Tibial artery (tissue), 4 donors: Measurements from ENCODE around the gene PCK1.
A peak's percentile ranks its signal among the peaks of the same experiment; 100 is the strongest.

Experiments used
- DNase-seq, 2 donors: peaks; one replicate each; pipeline ENCODE4 v3.0.0-alpha.2; 2019
- H3K27ac ChIP-seq, 2 donors: fragments of 200-600 bp; sonication (generic) in 1 of 2; 1 replicate in 1 of 2; 2 replicates in 1 of 2; pipeline ENCODE4 v1.5.1; 2018 to 2019; ENCODE audit warnings: mild to moderate bottlenecking in 1 of 2
- H3K27me3 ChIP-seq, 2 donors: fragments of 200-600 bp; sonication (generic) in 1 of 2; one replicate each; pipeline versions ENCODE4 v1.5.1 to v1.6.0; 2016 to 2019
- H3K36me3 ChIP-seq, 3 donors: fragments of 200-600 bp; sonication (generic) in 2 of 3; one replicate each; pipeline ENCODE4 v1.5.1; 2016 to 2019; ENCODE audit warnings: mild to moderate bottlenecking in 2 of 3
- H3K4me1 ChIP-seq, 4 donors: fragments of 200-600 bp; sonication (generic) in 2 of 4; 1 replicate in 3 of 4; 2 replicates in 1 of 4; pipeline ENCODE4 v1.5.1; 2016 to 2019
- H3K4me3 ChIP-seq, 2 donors: fragments of 200-600 bp; sonication (generic) in 1 of 2; 1 replicate in 1 of 2; 2 replicates in 1 of 2; pipeline ENCODE4 v1.5.1; 2018 to 2019; ENCODE audit warnings: mild to moderate bottlenecking in 2 of 2
- H3K9me3 ChIP-seq, 3 donors: fragments of 200-600 bp; sonication (generic) in 1 of 3; one replicate each; pipeline ENCODE4 v1.5.1; 2016 to 2019
- intact Hi-C: fragments of 100-400 bp; cut with DNase I; formaldehyde crosslinking; loops from one replicate; pipeline ENCODE4 v1.15.0; 2023; ENCODE audit warnings: low total_unique reads
- TF ChIP-seq, protein P1 (sequence below), 2 experiments: fragments of 200-600 bp in 1 of 2; fragments of 450-650 bp in 1 of 2; IDR thresholded peaks; one replicate each; pipeline ENCODE4 v1.5.1; 2017 to 2019; ENCODE audit warnings: antibody characterized with exemption in 2 of 2, mild to moderate bottlenecking in 1 of 2, moderate library complexity in 1 of 2

Gene PCK1

DNA sequence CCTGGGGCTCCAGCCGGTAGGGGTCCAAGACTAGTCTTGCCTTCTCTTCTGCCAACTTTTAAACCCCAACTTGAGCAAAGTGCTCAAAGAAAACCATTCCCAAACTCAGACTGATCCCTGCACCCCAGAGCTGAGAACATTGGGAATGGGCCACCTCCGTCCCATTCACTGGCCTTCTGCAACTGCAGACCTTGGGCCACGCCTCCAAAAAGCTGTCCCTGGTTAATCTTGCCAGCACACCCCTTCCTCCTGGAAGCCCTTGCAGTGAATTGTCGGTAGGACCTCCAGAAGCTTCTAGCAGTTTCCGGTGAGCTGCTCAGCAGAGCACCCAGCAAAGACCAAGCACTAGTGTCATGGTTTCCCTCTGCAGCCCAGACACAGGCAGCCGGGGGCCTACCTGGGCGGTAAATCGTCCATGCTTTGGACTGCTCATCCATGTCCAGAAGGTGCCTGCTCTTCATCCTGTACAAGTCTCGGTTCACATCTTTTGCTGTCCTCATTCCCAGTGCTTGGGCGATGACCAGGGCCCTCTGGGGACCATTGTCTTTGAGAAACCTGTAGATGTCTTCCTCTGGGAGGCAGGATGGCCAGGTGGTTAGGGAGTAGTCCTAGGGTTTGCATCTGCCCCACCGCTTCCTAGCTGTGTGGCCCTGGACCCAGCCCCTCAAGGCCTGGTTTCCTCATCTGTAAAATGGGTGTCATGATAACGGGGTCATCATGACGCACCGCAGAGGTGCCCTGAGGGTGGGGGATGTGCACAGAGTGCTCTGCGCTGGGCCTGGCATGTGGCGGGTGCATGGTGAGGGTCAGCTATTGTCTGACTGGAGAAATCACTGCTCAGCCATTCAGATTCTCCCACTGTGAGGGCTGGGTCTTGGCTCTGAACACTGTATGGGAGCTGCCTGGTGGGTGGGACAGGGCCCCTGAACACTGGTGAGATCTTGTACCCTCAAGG lies 53.9 kb downstream of the PCK1 start:
- DNase-seq = peak in 1 of 2 donors; percentile 38
- intact Hi-C loops = no loop called here
- Histone ChIP-seq H3K27me3 (peaks cover 0 to 31% of the 10 kb centered on the region in 2 donors), H3K36me3 (no peaks in the 10 kb centered on the region), H3K4me1 (no peaks in the 10 kb centered on the region), H3K27ac (no peak overlapping the region), H3K4me3 (no peak overlapping the region), H3K9me3 (no peaks in the 10 kb centered on the region)
- TF ChIP-seq, protein P1, sequence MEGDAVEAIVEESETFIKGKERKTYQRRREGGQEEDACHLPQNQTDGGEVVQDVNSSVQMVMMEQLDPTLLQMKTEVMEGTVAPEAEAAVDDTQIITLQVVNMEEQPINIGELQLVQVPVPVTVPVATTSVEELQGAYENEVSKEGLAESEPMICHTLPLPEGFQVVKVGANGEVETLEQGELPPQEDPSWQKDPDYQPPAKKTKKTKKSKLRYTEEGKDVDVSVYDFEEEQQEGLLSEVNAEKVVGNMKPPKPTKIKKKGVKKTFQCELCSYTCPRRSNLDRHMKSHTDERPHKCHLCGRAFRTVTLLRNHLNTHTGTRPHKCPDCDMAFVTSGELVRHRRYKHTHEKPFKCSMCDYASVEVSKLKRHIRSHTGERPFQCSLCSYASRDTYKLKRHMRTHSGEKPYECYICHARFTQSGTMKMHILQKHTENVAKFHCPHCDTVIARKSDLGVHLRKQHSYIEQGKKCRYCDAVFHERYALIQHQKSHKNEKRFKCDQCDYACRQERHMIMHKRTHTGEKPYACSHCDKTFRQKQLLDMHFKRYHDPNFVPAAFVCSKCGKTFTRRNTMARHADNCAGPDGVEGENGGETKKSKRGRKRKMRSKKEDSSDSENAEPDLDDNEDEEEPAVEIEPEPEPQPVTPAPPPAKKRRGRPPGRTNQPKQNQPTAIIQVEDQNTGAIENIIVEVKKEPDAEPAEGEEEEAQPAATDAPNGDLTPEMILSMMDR (IDR thresholded peaks at IDR 0.05) = no peak

DNA sequence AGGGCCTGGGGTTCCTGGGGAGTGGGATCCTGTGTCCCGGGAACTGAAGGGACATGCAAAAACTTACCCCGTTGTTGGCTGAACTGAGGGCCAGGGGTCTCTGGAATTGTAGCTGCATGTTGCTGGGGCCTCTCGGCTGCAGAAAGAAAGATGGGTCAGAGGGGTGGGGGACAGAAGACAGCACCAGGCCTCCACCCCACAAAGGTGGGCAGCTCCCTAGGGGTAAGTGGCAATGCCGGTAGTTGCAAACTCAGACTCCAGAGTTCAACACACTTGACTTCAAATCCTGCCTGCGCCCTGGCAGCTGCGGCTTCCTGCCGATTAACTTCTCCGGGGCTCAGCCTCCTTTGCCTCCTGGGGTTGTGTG lies 54.5 kb downstream of the PCK1 start:
- Histone ChIP-seq H3K36me3 (no peaks in the 10 kb centered on the region), H3K4me1 (no peaks in the 10 kb centered on the region), H3K4me3 (no peak overlapping the region), H3K27me3 (peaks cover 0 to 27% of the 10 kb centered on the region in 2 donors), H3K9me3 (no peaks in the 10 kb centered on the region), H3K27ac (no peak overlapping the region)
- TF ChIP-seq, protein P1 (IDR thresholded peaks at IDR 0.05) = no peak
- peak in 1 of 2 donors; percentile 57 for DNase-seq
- intact Hi-C loops = no loop called here

DNA sequence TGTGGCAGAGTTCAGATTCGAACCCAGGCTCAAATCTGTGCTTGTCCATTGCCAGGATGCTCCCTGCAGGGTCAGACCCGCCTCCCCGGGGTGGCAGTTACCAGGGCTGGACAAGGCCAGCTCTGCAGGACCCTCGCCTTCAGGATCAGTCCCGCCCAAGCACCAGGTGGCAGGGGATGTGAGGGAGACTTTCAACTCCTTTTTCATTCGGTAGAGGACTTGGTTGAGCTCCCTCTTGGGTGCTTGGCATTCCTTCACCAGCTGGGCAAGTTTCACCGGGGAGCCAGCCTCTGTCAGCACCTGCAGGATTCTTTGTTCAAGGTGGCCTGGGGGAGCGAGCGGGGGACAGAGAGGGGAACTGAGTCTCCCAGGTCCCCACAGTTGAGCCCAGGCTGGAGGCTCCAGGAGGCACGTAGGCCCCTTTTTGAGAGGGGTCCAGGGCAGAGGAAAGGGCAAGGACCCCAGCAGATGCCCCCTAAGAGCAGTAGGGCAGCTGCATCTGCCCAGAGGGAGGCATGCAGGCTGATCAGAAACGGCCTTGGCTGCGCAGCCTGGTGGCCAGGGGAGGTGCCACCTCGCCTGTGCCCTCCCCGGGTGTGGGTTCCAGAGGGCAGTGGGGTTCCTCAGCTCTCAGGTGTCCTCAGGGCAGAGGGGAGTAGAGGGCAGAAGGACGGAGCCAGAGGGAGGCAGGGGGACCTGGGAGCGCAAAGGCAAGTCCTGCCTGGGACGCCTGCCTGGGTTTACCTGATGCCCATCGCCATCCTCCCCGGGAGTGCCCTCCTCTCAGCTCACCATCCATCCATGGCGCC lies 55.4 kb downstream of the PCK1 start:
- Histone ChIP-seq H3K27ac (no peak overlapping the region), H3K36me3 (no peaks in the 10 kb centered on the region), H3K4me3 (no peak overlapping the region), H3K27me3 (peaks cover 0 to 22% of the 10 kb centered on the region in 2 donors), H3K9me3 (no peaks in the 10 kb centered on the region), H3K4me1 (no peaks in the 10 kb centered on the region)
- intact Hi-C loops = no loop called here
- DNase-seq = peak in 1 of 2 donors; percentile 60
- TF ChIP-seq, protein P1 (IDR thresholded peaks at IDR 0.05) = no peak

DNA sequence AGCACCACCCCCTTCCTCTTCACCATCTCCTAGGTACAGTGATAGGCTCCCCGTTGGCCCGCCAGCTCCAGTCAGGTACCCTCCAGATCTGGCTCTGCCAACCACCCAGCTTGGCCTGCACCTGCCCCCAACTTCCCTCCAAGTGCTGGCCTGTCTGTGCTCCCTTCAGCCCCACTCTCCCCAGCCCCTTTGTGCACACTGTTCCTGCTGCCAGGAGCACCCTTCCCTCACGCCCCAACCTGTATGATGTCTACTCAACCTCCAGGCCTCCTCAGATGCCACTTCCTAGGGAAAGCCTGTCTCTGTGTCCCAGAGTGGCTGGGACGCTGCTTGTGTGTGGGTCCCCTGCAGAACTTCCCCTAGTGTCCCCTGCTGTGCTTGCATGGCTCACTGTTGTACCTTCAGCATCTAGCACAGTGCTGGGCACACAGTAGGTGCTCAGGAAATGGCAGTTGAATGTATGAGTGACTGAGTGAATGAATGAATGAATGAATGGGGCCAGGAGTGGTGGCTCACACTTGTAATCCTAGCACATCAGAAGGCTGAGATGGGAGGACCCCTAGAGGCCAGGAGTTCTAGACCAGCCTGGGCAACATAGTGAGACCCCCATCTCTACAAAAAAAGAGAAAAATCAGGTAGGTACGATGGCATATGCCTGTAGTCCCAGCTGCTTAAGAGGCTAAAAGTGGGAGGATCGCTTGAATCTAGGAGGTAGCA lies 56.3 kb downstream of the PCK1 start:
- peak in 1 of 2 donors; percentile 60 for DNase-seq
- Histone ChIP-seq H3K4me3 (no peak overlapping the region), H3K4me1 (no peaks in the 10 kb centered on the region), H3K27ac (no peak overlapping the region), H3K36me3 (no peaks in the 10 kb centered on the region), H3K9me3 (no peaks in the 10 kb centered on the region), H3K27me3 (peaks cover 0 to 31% of the 10 kb centered on the region in 2 donors)
- intact Hi-C loops = no loop called here
- TF ChIP-seq, protein P1 (IDR thresholded peaks at IDR 0.05) = no peak
